GM18909 (cell line): Measurements from ENCODE around the gene AFF1.
"Not testable (repeated sequence)": the region's sequence is repeated elsewhere in the genome, so short reads cannot be mapped to it uniquely, and the experiment has no call there.

Experiments used
- ATAC-seq: cut with Tn5 transposase; IDR thresholded peaks from one replicate; pipeline ENCODE4 v1.9.1; 2021; ENCODE audit warnings: mild to moderate bottlenecking; ENCODE audit not compliant: unreplicated experiment, poor library complexity

AFF1 gene

DNA sequence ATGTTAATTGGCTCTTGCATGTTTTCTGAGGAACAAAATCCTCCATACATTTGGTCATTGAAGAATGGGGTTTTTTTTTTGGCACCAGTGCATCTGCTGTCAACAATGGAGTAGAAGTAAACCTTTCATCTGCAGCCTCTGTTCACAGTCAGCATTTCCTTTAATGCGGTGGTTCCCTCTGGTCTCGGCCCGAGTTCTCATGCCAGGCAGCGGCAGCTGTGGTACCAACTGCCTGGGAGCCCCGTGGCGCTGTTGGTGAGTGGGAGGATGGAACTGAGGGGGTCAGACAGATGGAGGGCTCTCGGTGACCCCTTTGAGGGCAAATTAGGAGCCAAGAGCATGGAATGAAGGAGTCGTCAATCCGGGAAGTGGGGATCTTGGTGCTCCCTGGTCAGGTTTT, 114.7 kb downstream of the AFF1 start:
- no peak for ATAC-seq

DNA sequence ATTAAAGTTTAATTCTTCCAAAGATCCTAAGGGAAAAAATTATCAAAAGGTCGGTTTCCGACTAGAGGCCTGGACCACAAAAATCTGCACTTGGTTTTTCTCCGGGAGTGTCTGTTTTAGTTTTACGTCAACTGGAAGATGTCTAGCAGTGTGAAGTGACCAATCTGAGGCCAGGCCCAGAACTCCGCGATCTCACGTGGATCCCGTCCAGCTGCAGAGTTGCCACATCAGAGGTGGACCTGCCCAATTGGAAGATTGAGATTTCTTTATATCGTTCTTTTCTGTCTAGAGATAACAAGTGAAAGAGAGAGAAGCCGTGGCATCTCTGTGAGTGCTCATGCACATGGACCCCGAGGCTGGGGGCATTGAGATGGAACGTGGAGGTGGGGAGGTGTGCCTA, 115.8 kb downstream of the AFF1 start:
- ATAC-seq = peak; percentile 4

DNA sequence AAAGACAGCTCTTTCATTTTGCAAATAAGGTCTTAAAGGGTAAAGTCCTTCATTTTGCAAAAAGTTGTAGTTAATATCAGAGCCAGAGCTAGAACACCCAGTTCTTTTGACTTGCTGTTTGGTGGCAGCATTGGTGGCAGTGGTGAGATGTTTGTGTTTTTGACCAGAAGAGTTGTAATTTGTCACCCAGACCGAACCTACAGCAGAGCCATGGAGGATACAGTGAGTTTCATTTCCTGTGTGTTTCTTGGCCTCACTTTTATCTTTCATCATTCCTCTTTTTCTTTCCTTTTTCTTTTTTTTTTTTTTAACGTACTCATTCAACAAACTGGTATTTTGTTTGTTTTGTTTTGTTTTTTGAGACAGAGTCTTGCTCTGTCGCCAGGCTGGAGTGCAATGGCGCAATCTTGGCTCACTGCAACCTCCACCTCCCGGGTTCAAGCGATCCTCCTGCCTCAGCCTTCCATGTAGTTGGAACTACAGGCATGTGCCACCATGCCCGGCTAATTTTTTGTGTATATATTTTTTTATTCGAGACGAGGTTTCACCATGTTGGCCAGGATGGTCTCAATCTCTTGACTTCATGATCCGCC, 116.4 kb downstream of the AFF1 start:
- peak; percentile 45 for ATAC-seq

DNA sequence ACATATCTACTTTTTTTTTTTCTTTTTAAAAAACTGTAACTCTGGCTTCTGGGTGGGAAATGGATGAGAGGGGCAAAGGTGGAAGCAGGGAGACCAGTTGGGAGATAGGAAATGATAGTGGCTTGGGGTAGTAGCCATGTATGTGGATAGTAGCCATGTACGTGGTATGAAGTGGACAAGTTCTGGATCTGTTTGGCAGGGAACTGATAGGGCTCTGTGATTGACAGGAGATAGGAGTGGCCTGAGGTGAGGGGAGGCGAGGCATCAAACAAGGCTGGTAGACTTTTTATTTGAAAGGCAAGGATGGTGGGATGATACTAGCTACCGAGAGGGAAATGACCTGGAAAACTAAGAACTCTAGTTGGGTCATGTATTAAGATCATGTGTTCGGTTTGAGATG, 117.8 kb downstream of the AFF1 start:
- no peak for ATAC-seq

DNA sequence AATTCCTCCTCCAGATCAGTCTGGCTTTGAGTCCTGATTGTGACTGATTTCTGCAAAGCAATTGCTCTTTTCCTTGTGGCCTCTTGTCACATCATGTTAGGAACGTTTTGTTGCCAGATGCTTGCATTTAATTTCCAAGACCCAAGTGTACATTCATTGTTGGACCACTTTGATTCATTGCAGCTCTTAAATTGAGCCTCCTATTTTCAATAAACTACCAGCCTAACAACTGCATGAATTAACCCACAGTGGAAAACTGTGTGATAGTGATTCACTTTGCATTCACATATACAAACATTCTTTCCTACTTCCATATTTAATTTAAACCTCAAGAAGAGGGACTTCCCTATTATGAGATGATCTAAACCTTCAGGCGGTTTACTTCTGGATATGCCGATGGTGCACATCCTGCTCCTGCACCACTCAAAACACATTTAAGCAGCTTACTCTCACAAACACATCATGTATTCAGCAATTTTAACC, 118.4 kb downstream of the AFF1 start:
- ATAC-seq = no peak

DNA sequence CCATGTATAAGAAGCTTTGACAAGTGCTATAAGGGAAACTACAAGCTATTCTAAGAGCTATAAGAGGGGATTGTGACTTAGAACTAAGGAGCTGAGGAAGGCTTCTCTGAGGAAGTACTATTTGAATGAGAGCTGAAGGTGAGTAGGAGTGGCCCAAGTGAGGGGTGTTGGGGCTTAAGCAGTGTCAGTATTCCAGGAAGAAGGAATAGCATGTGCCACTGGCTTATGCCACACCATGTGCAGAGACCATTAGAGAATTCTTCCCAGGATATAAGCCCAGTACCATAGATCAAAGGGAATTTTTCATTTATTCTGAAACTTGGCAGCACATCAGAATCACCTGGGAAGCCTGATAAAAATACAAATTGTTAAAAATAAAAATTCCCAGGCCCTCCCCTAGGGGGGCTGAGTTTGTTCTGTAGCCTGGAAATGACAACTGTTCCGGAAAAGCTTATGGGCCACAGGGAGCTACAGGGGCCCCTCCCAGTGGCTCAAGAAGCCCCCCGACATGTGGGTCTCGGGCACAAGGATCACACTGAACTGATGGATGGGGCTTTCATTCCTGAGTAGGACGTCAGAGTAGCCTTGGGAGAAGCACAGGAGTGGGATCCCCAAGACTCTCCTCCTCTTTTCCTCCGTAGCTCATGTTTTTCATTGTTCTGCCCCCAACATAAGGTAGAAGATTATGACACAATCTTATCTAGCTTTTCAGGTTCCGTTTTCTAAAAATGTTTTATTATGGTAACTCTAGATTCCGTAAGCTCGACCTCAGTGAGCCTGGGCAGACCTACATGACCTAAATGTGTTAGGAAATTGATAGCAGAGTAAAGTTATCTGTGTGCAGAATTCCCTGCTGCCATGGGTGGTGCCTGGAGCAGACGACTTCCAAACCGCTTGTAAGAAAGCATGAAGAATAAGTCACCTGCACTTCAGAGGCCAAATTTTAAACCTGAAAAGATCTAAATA, 119.3 kb downstream of the AFF1 start:
- ATAC-seq = no peak

DNA sequence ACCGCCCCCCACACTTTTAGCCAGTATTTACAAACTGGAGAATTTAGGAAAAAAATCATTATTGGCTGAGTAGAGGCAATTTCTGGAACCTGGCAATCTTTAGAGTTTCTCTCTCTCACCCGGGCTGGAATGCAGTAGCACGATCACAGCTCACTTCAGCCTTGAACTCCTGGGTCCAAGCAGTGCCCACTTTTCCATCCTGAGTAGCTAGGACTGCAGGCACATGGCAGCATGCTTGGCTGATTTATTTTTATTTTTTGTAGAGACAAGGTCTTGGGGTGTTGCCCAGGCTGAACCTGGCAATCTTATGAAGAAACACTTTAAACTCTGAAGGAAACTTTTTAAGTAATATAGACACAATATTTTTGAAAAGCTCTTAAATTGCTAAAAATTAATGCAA, 120.1 kb downstream of the AFF1 start:
- ATAC-seq = no peak

DNA sequence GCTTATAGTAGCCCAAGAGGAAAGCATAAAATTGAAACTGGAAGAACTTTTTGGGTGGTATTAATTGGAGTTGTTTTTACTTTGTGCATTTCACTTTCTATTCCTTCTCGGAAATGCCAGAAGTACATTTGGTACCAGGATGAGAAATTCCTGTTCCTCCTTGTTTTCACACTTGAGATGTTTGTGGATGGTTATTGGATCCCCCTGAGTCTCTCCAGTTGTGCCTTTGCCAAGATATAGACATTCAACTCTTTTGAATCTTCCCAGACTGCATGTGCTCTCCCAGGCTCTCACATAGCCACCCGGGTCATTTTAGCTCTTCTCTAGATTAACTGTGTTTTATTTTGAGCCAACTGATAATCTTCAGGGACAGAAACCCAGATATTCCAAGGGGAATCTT, 120.5 kb downstream of the AFF1 start:
- no peak for ATAC-seq

DNA sequence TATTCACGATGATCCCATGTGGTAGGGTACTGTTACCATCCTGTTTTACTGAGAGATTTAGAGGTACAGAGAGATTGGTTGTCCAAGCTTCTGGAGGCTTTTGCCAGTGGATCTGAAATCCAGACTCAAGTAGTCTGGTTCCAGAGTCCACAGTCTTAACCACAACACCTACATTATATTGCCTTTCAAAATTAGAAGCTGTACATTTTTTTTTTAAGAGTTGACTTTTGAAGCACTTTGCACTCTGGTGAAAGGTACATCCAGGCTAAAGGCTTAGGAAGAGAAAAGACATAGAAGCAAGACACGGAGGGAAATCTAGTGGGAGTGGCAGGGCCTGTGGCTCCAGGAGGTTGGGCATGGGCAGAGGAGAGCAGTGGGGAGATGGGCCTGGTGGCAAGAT, 122.1 kb downstream of the AFF1 start:
- no peak for ATAC-seq

DNA sequence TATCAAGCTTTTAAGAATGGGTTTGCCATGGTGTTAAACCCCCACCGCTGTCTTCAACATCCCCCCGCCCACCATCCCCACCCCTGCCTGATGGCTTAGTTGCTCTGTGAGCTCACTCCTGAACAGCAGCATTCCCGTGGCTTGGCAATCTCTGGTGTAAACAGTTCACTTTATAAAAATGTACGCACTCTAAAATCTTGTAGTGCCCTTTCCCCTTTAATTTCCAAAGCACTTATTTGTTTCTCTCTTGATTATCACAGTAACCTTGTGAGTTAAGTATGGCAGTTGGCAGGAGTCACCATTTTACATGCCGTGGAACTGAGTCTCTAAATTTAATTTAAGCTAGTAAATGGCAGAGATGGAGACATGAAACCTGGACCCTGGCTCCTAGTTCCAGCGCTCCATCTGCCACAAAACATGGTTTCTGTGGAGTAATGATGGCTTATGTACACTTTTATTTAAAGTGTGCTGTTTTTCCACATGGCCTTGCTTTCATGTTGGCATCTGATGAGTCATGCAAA, 123.1 kb downstream of the AFF1 start:
- ATAC-seq = no peak

DNA sequence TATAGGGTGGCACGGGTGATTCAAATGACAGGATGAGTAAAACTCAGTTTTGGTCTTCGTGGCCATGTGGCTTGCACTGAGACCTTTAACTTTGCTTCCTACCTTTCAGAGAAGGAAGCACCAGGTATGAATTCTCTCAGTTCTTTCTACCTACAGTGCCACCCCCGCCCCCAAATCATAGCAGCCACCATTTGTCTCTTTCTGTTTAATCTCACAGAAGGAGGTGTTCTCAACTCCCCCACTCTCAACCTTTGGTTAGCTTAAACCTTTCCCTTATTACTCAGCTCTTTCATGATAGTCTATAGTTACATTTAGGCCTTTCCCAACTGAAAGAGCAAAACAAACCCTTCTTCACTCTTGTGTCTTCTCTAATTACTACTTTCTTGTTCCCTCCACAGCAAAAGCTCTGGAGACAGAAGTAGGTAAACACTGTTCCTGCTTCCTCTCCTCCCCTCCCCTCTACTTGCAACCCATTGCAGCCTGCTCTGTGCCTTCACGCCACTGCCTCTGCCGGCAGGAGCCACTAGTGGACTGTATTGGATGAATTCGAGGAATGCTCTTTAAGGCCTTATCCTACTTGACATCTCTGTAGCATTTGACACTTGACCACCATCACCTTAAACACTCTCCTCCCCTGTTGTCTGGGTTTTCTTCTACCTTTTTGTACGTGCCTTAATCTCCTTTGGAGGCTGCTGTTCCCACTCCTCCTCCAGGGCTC, 123.7 kb downstream of the AFF1 start:
- peak; percentile 41 for ATAC-seq

DNA sequence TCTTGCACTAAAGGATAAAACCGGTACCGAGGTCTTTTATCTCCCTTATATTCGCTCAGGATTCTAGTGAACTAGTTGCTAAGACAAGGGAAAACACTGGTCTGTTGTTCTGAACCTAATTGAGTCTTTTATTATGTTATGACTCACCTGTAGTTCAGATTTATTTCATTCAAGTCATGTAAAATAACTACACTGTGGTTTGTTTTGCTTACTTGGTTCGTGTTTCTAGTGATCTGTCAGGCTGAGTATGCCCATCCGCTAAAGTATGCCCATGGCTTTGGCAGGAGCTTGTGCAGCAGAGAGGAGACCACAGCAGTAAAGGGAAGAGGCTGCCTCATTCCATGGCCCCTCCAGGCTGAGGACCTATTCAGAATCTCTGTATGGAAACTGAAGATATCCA, 126.1 kb downstream of the AFF1 start:
- ATAC-seq = no peak

DNA sequence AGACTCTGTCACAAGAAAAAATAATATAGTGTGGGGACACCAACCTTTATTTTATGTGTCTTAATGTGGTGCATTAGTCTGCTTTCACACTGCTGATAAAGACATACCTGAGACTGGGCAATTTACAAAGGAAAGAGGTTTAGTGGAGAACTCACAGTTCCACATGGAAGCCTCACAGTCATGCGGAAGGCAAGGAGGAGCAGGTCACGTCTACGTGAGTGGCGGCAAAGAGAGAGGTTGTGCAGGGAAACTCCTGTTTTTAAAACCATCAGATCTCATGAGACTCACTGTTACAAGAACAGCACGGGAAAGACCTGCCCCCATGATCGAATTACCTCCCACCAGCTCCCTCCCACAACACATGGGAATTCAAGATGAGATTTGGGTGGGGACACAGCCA, 130.2 kb downstream of the AFF1 start:
- ATAC-seq = no peak

DNA sequence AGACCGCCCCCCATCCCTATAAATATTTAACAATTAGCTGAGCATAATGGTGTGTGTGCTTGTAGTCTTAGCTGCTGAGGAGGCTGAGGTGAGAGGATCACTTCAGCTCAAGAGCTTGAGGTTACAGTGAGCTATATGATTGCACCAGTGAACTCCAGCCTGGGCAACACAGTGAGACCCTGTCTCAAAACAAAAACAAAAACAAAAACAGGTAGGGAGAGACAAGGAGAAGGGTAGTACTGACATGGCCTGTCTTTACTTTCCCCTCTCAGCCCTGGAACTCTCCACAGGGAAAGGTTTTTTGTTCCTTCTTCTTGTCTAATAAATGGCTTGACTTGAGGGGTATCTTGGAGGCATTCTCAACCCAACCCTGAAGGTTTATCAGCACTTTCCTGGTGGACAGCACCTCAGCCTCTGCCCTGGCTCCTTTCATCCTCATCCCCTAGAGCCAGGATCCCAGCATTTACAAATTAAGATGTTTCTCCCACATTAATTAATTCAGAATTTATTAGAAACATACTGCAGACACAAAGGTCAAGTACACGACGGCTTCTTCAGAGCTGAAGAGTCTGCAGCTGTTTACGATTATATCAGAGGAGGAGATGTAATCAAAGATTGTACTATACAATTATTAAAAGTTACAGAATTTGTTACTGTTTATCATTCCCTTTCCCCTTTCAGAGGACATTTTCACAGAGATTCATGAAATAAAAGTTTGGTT, 131.8 kb downstream of the AFF1 start:
- no peak for ATAC-seq

DNA sequence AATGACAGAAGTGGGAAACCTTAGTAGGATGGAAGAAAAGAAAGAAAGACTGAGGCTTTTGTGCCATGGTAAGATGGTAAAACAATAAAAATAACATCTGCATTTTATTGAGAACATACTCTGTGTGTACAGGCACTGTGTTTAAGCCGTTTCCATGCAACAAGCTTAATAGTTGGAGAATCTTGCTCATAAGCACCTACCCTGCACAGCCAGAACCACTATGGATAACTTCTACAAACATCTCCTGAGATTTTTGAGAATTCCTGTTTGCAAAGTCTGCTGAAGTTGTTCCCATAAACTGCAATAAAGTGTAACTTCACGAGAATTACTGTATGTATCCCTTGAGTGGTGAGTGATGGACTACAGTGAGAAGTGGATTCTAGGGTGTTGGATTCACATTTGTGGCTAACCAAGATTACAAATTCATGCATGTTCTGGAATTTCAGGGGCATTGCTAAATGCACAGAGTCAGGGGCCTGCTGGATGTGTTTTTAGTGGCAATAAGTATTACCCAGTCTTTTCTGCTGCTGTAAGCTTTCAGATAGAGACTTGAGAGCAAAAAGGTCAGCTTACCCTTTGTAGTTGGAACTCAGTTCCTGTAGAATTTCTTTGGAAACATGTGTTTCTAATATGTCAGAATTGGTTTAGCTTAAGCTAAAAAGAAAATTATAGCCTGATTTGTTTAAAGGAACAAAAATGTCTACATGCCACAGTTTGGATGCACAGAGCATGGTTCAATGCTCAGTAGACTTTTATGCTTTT, 132.5 kb downstream of the AFF1 start:
- ATAC-seq = no peak

DNA sequence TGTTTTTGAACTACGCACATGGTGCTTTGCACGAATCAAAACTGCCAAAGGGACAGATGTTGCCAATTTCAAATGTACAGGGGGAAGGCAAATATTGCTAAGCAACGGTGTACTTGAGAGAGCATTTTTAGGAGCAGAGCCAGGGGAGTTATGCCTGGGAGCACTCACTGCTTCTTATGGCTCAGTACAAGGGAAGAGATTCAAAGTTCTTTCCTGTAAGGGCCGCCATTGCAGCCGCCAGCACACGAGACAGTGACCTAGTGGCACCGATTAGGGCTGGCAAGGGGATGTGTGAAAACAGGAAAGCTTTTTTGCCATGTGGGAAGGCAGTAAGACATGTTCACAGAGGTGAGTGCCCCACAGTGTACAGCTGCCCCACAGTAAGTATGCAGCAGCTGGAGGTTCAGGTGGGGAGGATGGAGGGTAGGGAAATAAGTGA, 133.8 kb downstream of the AFF1 start:
- no peak for ATAC-seq

DNA sequence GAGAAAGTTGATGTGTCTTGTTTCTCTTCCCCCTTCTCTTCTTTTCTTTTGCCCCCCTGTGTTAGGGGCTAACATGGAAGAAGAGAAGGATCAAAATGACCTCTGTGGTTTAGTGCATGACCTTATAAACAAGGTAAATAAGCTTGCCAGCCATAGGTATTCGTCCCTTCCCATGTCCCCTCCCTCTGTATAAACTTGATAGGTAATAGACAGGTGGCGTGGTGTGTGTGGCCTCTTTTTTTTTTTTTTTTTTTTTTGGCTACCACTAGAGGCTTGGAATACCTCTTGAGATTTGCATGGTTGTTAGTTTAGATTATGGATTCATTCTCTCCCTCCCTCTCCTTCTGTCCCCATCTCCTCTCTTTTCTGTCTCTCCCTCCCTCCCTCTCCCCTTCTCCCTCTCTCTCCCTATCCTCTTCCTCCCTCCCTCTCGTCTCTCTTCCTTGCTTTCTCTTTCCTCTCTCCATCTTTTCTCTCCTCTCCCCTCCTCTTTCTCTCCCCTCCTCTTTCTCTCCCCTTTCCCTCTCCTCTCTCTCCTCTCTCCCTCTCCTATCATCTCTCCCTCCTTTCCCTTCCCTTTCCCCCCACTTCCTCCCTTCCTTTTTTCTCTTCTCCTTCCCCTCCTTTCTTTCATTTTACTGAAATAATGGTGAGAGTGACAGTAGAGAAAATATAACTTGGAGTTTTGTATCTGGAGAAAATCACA, 134.4 kb downstream of the AFF1 start:
- ATAC-seq = no peak

DNA sequence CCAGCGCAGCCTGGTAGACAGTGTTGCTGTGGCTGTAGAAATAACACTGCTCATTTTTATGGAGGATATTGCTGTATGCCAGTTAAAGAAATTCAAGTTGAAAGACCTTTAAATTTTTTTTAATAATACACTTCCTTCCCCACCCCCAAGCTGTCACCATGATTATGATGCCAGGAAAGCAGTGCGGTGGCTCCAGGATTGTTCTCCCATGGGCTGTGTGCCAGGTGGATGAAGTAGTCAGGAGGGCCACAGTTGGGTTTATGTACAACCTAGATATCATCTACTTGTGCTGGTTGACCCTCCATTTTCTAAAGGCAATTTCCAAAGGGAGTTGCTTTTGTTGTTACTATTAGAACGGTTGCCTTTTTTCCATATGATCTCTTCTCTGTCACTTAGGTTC, 136.6 kb downstream of the AFF1 start:
- ATAC-seq = no peak

DNA sequence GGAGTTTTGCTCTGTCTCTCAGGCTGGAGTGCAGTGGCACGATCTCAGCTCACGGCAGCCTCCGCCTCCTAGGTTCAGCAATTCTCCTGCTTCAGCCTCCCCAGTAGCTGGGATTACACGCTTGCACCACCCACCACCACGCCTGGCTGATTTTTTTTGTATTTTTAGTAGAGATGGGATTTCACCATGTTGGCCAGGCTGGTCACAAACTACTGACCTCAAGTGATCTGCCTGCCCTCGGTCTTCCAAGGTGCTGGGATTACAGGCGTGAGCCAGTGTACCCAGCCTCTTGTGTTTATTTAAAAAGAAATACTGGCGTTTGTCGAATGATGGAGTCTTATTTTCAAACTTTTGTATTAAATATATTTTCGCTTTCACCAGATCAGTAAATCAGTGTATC, 137.7 kb downstream of the AFF1 start:
- not testable (repeated sequence) for ATAC-seq
